Cardiac muscle cell (in vitro differentiated cells and primary cell): ENCODE results near the gene MYBPH. TPM values are rescaled to one million over a fixed set of nuclear protein-coding genes. Genes with fewer than 3 reads are reported as not detected.
A peak's percentile ranks its signal among the peaks of the same experiment; 100 is the strongest.

ENCODE experiments used
- DNase-seq, 2 donors: peaks; one replicate each; pipeline versions ENCODE4 v3.0.0 to v3.0.0-alpha.2; 2010 to 2017; ENCODE audit warnings: low read depth in 1 of 2, low spot score in 1 of 2
- H3K27ac ChIP-seq: fragments of 200-600 bp; sonication (generic); 2 replicates; pipeline ENCODE4 v1.5.1; 2016
- H3K27me3 ChIP-seq: fragments of 200-600 bp; sonication (generic); 2 replicates; pipeline ENCODE4 v1.6.0; 2016; ENCODE audit warnings: control low read depth
- H3K36me3 ChIP-seq: fragments of 200-600 bp; sonication (generic); 2 replicates; pipeline ENCODE4 v1.5.1; 2016; ENCODE audit warnings: control low read depth
- H3K4me1 ChIP-seq: fragments of 200-600 bp; sonication (generic); 2 replicates; pipeline ENCODE4 v1.8.1; 2017; ENCODE audit warnings: low read depth, mild to moderate bottlenecking, mixed run types
- H3K4me3 ChIP-seq: fragments of 200-600 bp; sonication (generic); 2 replicates; pipeline ENCODE4 v1.5.1; 2016; ENCODE audit warnings: mild to moderate bottlenecking
- H3K9me3 ChIP-seq: fragments of 200-600 bp; sonication (generic); 2 replicates; pipeline ENCODE4 v1.5.1; 2017; ENCODE audit warnings: low read depth, mild to moderate bottlenecking, control low read depth
- polyA plus RNA-seq: library from polyadenylated mRNA; unstranded; fragments of >200 nt; fragmentation: Nextera tagmentation; extraction: Ambion mirVana; gene quantifications from 2 replicates; pipeline ENCODE4 v1.2.1, GENCODE V29; 2016
- total RNA-seq: library from RNA; depleted of rRNA; stranded (reverse); fragments of >200 nt; gene quantifications from 2 replicates; pipeline ENCODE4 v1.2.3, GENCODE V29; 2016
- TF ChIP-seq, protein P1 (sequence below): IDR thresholded peaks from 2 replicates; pipeline ENCODE4 v1.5.1; 2012; ENCODE audit warnings: low read depth, mild to moderate bottlenecking, low read length

The MYBPH gene
- total and polyA plus RNA-seq, 2 experiments from 2014 or later: 1.4 to 2.1 TPM

GRCh38 chr1:203144661-203145060 lies 31.0 kb downstream of the MYBPH start:
- H3K36me3 ChIP-seq: no peaks in the 10 kb centered on the region

GRCh38 chr1:203143641-203144040 lies 32.0 kb downstream of the MYBPH start:
- Histone ChIP-seq H3K4me3 (no peak overlapping the region), H3K27me3 (no peaks in the 10 kb centered on the region), H3K4me1 (peaks cover 25% of the 10 kb centered on the region), H3K36me3 (no peaks in the 10 kb centered on the region), H3K27ac (no peak overlapping the region), H3K9me3 (no peaks in the 10 kb centered on the region)
- no peak for DNase-seq
- TF ChIP-seq, protein P1, sequence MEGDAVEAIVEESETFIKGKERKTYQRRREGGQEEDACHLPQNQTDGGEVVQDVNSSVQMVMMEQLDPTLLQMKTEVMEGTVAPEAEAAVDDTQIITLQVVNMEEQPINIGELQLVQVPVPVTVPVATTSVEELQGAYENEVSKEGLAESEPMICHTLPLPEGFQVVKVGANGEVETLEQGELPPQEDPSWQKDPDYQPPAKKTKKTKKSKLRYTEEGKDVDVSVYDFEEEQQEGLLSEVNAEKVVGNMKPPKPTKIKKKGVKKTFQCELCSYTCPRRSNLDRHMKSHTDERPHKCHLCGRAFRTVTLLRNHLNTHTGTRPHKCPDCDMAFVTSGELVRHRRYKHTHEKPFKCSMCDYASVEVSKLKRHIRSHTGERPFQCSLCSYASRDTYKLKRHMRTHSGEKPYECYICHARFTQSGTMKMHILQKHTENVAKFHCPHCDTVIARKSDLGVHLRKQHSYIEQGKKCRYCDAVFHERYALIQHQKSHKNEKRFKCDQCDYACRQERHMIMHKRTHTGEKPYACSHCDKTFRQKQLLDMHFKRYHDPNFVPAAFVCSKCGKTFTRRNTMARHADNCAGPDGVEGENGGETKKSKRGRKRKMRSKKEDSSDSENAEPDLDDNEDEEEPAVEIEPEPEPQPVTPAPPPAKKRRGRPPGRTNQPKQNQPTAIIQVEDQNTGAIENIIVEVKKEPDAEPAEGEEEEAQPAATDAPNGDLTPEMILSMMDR: no peak

More at GRCh38 chr1:203144661-203145060, 31.0 kb downstream of the MYBPH start:
- peak in 1 of 2 donors; percentile 69 for DNase-seq
- peaks cover 36% of the 10 kb centered on the region for H3K4me1 ChIP-seq
- no peaks in the 10 kb centered on the region for H3K9me3 ChIP-seq
- H3K4me3 ChIP-seq: no peak overlapping the region
- H3K27me3 ChIP-seq: no peaks in the 10 kb centered on the region
- H3K27ac ChIP-seq: no peak overlapping the region
- TF ChIP-seq, protein P1: no peak

DNA sequence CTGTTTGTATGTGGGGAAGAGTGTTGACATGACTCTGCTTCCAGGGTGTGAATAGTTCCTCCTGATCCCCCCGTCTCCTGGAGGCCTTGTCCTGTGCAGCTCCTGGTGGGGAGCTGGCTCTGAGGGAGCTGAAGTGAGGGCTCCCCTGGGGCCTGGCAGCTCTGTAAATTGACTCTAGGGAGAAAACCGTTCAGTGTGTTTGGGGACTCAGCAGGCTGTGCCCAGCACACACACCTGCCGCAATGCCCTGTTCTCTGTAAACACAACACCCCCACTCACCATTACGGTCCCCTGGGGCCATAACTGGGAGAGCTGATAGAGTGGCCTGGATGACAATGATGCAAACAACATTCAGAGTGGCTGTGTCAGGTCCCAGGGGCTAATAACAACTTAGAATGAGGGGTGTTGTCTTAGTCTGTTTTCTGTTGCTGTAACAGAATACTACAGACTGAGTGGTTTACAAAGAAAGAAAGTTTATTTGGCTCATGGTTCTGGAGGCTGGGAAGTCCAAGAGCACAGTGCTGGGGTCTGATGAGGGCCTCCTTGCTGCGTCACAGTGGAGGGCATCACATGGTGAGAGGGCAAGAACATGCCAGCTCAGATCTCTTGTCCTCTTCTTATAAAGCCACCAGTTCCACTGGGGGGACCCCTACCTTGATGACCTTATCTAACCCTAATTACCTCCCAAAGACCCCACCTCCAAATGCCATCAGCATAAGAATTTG lies 32.8 kb downstream of the MYBPH start:
- TF ChIP-seq, protein P1: no peak
- Histone ChIP-seq H3K4me1 (peaks cover 23% of the 10 kb centered on the region), H3K36me3 (no peaks in the 10 kb centered on the region), H3K27me3 (no peaks in the 10 kb centered on the region), H3K9me3 (no peaks in the 10 kb centered on the region), H3K4me3 (no peak overlapping the region), H3K27ac (no peak overlapping the region)
- no peak for DNase-seq

GRCh38 chr1:203142124-203142523 lies 33.5 kb downstream of the MYBPH start:
- H3K36me3 ChIP-seq: no peaks in the 10 kb centered on the region
- H3K27ac ChIP-seq: no peak overlapping the region
- no peak for DNase-seq
- H3K4me1 ChIP-seq: peaks cover 23% of the 10 kb centered on the region
- TF ChIP-seq, protein P1: no peak
- H3K9me3 ChIP-seq: no peaks in the 10 kb centered on the region
- H3K27me3 ChIP-seq: no peaks in the 10 kb centered on the region
- H3K4me3 ChIP-seq: no peak overlapping the region

DNA sequence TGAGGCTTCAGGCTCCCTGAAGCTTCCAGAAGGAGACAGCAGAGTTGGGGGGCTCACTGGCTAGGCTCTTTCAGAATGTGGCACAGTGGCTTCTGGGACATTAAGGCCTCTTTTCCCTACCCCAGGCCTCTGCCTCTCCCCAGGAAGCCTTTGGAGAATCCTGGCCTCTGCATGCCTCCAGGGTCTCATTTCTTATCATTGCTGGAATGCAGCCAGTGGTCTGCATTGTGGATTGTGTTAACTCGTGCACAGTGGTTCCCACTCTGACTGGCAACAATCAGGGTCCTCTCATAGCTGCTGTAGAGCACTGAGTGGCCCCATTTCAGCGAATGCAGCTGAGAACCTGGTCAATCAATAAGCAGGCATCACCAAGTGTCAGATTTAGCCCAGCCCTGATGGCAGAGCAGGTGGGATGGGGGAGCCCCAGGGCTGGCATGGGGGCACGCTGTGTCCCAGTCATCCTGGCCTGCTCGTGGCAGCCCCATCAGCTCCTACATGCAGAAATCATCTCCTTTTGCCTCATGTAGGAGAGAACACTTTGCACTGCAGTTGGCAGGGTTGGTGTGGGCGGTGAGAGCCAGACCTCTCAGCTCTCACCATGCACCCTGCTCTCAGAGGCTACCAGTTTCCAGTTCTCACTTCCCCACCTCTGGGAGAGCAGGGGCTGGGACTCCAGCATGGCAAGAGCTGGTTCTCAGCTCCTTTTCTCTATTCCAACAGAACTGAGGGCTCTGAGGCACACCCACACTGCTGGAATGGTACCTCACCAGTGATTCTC lies 34.7 kb downstream of the MYBPH start:
- H3K4me3 ChIP-seq: no peak overlapping the region
- H3K27me3 ChIP-seq: no peaks in the 10 kb centered on the region
- TF ChIP-seq, protein P1: no peak
- peak in 1 of 2 donors; percentile 81 for DNase-seq
- H3K36me3 ChIP-seq: no peaks in the 10 kb centered on the region
- H3K27ac ChIP-seq: peak overlapping the region; percentile 88
- H3K4me1 ChIP-seq: peaks cover 23% of the 10 kb centered on the region
- no peaks in the 10 kb centered on the region for H3K9me3 ChIP-seq
